Measurements from ENCODE around the gene KMT2C.

- TF ChIP-seq MYB (IDR thresholded peaks at IDR 0.05; ENCODE audit: borderline replicate concordance, low read depth, low read length) (no peak), CTCF (IDR thresholded peaks at IDR 0.05 in 2 of 3, conservative IDR thresholded peaks at IDR 0.05 in 1 of 3; ENCODE audit: control insufficient read depth in 2 of 3, extremely low read depth in 1 of 3, insufficient read depth in 1 of 3, low read depth in 3 of 3, low read length in 3 of 3) (no peak), TCF7 (IDR thresholded peaks at IDR 0.05; ENCODE audit: borderline replicate concordance) (no peak), KAT2A (conservative IDR thresholded peaks at IDR 0.05; ENCODE audit: control insufficient read depth, low read depth, low read length) (no peak), RAD21 (IDR thresholded peaks at IDR 0.05; ENCODE audit: insufficient read depth, low read depth, low read length) (no peak)
These were observed 283.5 kb downstream of the KMT2C start for GRCh38 chr7:152152267-152152666.

Data from GM12878 (cell line).